HEK293 (cell line): ENCODE results near the gene GRIP1.

Experiments used
- GLI2 ChIP-seq: fragments of 450-650 bp; formaldehyde crosslinking; IDR thresholded peaks from 2 replicates; pipeline ENCODE4; 2017; ENCODE audit warnings: missing biosample characterization, missing genetic modification characterization, low read depth, borderline replicate concordance
- GLIS2 ChIP-seq: fragments of 450-650 bp; formaldehyde crosslinking; IDR thresholded peaks from 2 replicates; pipeline ENCODE4 v1.5.1; 2016; ENCODE audit warnings: missing biosample characterization, missing genetic modification characterization
- KLF16 ChIP-seq: fragments of 450-650 bp; formaldehyde crosslinking; IDR thresholded peaks from 2 replicates; pipeline ENCODE4 v1.5.1; 2017; ENCODE audit warnings: missing biosample characterization, missing genetic modification characterization
- MEIS1 ChIP-seq: sonication (generic); formaldehyde crosslinking; IDR thresholded peaks from 2 replicates; pipeline ENCODE4 v1.8.1; 2022; ENCODE audit warnings: missing genetic modification reagents, mild to moderate bottlenecking, borderline replicate concordance
- PRDM2 ChIP-seq: fragments of 450-650 bp; formaldehyde crosslinking; IDR thresholded peaks from 2 replicates; pipeline ENCODE4 v1.5.1; 2016; ENCODE audit warnings: missing biosample characterization, missing genetic modification characterization, borderline replicate concordance
- PRDM6 ChIP-seq: fragments of 450-650 bp; formaldehyde crosslinking; IDR thresholded peaks from 2 replicates; pipeline ENCODE4 v1.5.1; 2017; ENCODE audit warnings: missing biosample characterization, missing genetic modification characterization
- ZBTB17 ChIP-seq: fragments of 450-650 bp; formaldehyde crosslinking; IDR thresholded peaks from 2 replicates; pipeline ENCODE4 v1.5.1; 2016; ENCODE audit warnings: missing biosample characterization, missing genetic modification characterization
- ZBTB21 ChIP-seq: fragments of 450-650 bp; formaldehyde crosslinking; IDR thresholded peaks from 2 replicates; pipeline ENCODE4 v1.5.1; 2017; ENCODE audit warnings: missing biosample characterization, missing genetic modification characterization
- ZBTB44 ChIP-seq: fragments of 450-650 bp; IDR thresholded peaks from 2 replicates; pipeline ENCODE4 v1.5.1; 2018; ENCODE audit warnings: missing biosample characterization, mild to moderate bottlenecking, missing genetic modification characterization
- ZBTB6 ChIP-seq: fragments of 450-650 bp; formaldehyde crosslinking; IDR thresholded peaks from 2 replicates; pipeline ENCODE4 v1.5.1; 2017; ENCODE audit warnings: missing biosample characterization, missing genetic modification characterization
- ZIC2 ChIP-seq: fragments of 450-650 bp; formaldehyde crosslinking; IDR thresholded peaks from 2 replicates; pipeline ENCODE4 v1.5.1; 2016; ENCODE audit warnings: missing biosample characterization, missing genetic modification characterization
- ZNF112 ChIP-seq: fragments of 450-650 bp; formaldehyde crosslinking; IDR thresholded peaks from 2 replicates; pipeline ENCODE4 v1.5.0; 2017; ENCODE audit warnings: missing biosample characterization, missing genetic modification characterization
- ZNF133 ChIP-seq: fragments of 450-650 bp; formaldehyde crosslinking; IDR thresholded peaks from 2 replicates; pipeline ENCODE4 v1.5.1; 2016; ENCODE audit warnings: missing biosample characterization, missing genetic modification characterization
- ZNF157 ChIP-seq: fragments of 450-650 bp; formaldehyde crosslinking; IDR thresholded peaks from 2 replicates; pipeline ENCODE4 v1.5.1; 2016; ENCODE audit warnings: missing biosample characterization, missing genetic modification characterization
- ZNF169 ChIP-seq: fragments of 450-650 bp; formaldehyde crosslinking; IDR thresholded peaks from 2 replicates; pipeline ENCODE4 v1.5.1; 2016; ENCODE audit warnings: missing biosample characterization, missing genetic modification characterization
- ZNF274 ChIP-seq, 2 experiments: fragments of 200-500 bp in 1 of 2; fragments of 450-650 bp in 1 of 2; sonication (Bioruptor generic) in 1 of 2; formaldehyde crosslinking in 1 of 2; IDR thresholded peaks; 2 replicates each; pipeline versions ENCODE4 v1.5.1 to v1.6.1; 2014 to 2016; ENCODE audit warnings: borderline replicate concordance in 1 of 2, inconsistent platforms in 1 of 2, low read length in 1 of 2, missing biosample characterization in 1 of 2, missing genetic modification characterization in 1 of 2
- ZNF292 ChIP-seq: fragments of 450-650 bp; formaldehyde crosslinking; IDR thresholded peaks from 2 replicates; pipeline ENCODE4 v1.5.1; 2016; ENCODE audit warnings: low read depth, missing biosample characterization, missing genetic modification characterization, borderline replicate concordance
- ZNF354C ChIP-seq: fragments of 450-650 bp; formaldehyde crosslinking; IDR thresholded peaks from 2 replicates; pipeline ENCODE4 v1.5.1; 2016; ENCODE audit warnings: missing biosample characterization, missing genetic modification characterization, low read depth, borderline replicate concordance
- ZNF391 ChIP-seq: fragments of 450-650 bp; formaldehyde crosslinking; IDR thresholded peaks from 2 replicates; pipeline ENCODE4 v1.5.1; 2016; ENCODE audit warnings: low read depth, missing biosample characterization, missing genetic modification characterization, borderline replicate concordance
- ZNF501 ChIP-seq: fragments of 450-650 bp; formaldehyde crosslinking; IDR thresholded peaks from 2 replicates; pipeline ENCODE4 v1.5.1; 2016; ENCODE audit warnings: missing biosample characterization, missing genetic modification characterization
- ZNF521 ChIP-seq: fragments of 450-650 bp; formaldehyde crosslinking; IDR thresholded peaks from 2 replicates; pipeline ENCODE4 v1.5.1; 2017; ENCODE audit warnings: missing biosample characterization, mild to moderate bottlenecking, missing genetic modification characterization
- ZNF549 ChIP-seq: fragments of 450-650 bp; IDR thresholded peaks from 2 replicates; pipeline ENCODE4 v1.5.1; 2018; ENCODE audit warnings: missing biosample characterization, missing genetic modification characterization, mild to moderate bottlenecking, inconsistent platforms, moderate library complexity
- ZNF623 ChIP-seq: fragments of 450-650 bp; formaldehyde crosslinking; IDR thresholded peaks from 2 replicates; pipeline ENCODE4 v1.5.1; 2016; ENCODE audit warnings: missing biosample characterization, missing genetic modification characterization
- ZNF843 ChIP-seq: fragments of 450-650 bp; formaldehyde crosslinking; IDR thresholded peaks from 2 replicates; pipeline ENCODE4 v1.5.1; 2016; ENCODE audit warnings: missing biosample characterization, missing genetic modification characterization
- TF ChIP-seq, protein P1 (sequence below): fragments of 450-650 bp; formaldehyde crosslinking; IDR thresholded peaks from 2 replicates; pipeline ENCODE4 v1.5.1; 2017; ENCODE audit warnings: missing biosample characterization, missing genetic modification characterization
- TF ChIP-seq, protein P2 (sequence below): fragments of 450-650 bp; formaldehyde crosslinking; IDR thresholded peaks from 2 replicates; pipeline ENCODE4 v1.5.1; 2016; ENCODE audit warnings: missing biosample characterization, missing genetic modification characterization, low read depth

GRIP1 gene

GRCh38 chr12:66319266-66319954 lies 359.5 kb downstream of the GRIP1 start (continued):
- TF ChIP-seq GLIS2 (tag by site-specific recombination) (no peak), MEIS1 (CRISPR knock-in tag) (no peak), ZNF521 (tag by site-specific recombination) (no peak), ZNF501 (no peak), ZIC2 (tag by site-specific recombination) (peak; percentile 80), ZNF391 (tag by site-specific recombination) (no peak), ZBTB44 (tag by site-specific recombination) (peak; percentile 79; the same call in 1 of the 2 replicates), PRDM6 (tag by site-specific recombination) (peak; percentile 90), ZNF112 (tag by site-specific recombination) (no peak), ZNF133 (no peak), ZBTB6 (tag by site-specific recombination) (no peak), ZNF169 (no peak), ZNF843 (tag by site-specific recombination) (peak; percentile 98), ZNF274 (IDR thresholded peaks at IDR 0.05; ENCODE audit: low read length) (no peak), ZNF274 (tag by site-specific recombination; IDR thresholded peaks at IDR 0.05; ENCODE audit: borderline replicate concordance) (no peak), ZNF549 (tag by site-specific recombination) (no peak), ZNF623 (no peak), KLF16 (peak; percentile 53; the same call in 1 of the 2 replicates), ZBTB21 (tag by site-specific recombination) (no peak), PRDM2 (tag by site-specific recombination) (no peak), ZNF292 (tag by site-specific recombination) (no peak), ZBTB17 (tag by site-specific recombination) (no peak), ZNF157 (tag by site-specific recombination) (no peak), GLI2 (peak; percentile 91), ZNF354C (tag by site-specific recombination) (no peak)
- TF ChIP-seq, protein P1, sequence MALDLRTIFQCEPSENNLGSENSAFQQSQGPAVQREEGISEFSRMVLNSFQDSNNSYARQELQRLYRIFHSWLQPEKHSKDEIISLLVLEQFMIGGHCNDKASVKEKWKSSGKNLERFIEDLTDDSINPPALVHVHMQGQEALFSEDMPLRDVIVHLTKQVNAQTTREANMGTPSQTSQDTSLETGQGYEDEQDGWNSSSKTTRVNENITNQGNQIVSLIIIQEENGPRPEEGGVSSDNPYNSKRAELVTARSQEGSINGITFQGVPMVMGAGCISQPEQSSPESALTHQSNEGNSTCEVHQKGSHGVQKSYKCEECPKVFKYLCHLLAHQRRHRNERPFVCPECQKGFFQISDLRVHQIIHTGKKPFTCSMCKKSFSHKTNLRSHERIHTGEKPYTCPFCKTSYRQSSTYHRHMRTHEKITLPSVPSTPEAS, result 0 out of 2 replicates have a peak, but pooled peaks have one; percentile 8
- TF ChIP-seq, protein P2, sequence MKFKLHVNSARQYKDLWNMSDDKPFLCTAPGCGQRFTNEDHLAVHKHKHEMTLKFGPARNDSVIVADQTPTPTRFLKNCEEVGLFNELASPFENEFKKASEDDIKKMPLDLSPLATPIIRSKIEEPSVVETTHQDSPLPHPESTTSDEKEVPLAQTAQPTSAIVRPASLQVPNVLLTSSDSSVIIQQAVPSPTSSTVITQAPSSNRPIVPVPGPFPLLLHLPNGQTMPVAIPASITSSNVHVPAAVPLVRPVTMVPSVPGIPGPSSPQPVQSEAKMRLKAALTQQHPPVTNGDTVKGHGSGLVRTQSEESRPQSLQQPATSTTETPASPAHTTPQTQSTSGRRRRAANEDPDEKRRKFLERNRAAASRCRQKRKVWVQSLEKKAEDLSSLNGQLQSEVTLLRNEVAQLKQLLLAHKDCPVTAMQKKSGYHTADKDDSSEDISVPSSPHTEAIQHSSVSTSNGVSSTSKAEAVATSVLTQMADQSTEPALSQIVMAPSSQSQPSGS (tag by site-specific recombination), result no peak
